Body of pancreas (tissue), 4 donors: ENCODE results near the gene ELP6.

Experiments
- CTCF ChIP-seq, 7 experiments: fragments of 450-650 bp in 4 of 7; fragments of 200-600 bp in 3 of 7; sonication (generic) in 3 of 7; IDR thresholded peaks; one replicate each; pipeline ENCODE4 v1.5.1; 2016 to 2019; ENCODE audit warnings: antibody characterized with exemption in 7 of 7
- POLR2A ChIP-seq, 3 donors: fragments of 450-650 bp; IDR thresholded peaks; one replicate each; pipeline ENCODE4 v1.6.1; 2016; ENCODE audit warnings: antibody characterized with exemption in 3 of 3, mild to moderate bottlenecking in 2 of 3

GRCh38 chr3:47541583-47542108 is 28.1 kb upstream of the ELP6 start:
- no peak for TF ChIP-seq POLR2A (IDR thresholded peaks at IDR 0.05)
- TF ChIP-seq CTCF (IDR thresholded peaks at IDR 0.05): no peak
